ENCODE data around the gene CCDC9.

DNA sequence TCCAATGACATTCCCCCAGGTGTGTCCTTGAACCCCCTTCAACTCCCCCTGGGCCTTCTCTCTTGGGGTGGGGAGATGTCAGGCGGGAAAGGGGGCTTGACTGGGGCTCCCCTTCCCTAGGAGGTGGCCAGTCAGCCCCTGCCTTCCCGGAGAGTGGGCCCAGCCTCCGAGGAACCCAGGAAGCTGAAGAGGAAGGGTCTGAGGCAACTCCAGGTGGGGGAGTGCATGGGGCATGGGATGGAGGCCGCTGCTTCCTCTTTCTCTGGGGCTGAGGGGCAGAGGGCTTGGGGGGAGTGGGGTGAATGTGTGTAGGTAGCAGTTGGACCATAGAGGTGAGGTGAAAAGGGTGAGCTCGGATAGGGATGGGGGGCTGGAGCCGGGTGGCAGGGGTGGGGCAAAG is 15.6 kb downstream of the CCDC9 start:
- TF ChIP-seq, protein P1, sequence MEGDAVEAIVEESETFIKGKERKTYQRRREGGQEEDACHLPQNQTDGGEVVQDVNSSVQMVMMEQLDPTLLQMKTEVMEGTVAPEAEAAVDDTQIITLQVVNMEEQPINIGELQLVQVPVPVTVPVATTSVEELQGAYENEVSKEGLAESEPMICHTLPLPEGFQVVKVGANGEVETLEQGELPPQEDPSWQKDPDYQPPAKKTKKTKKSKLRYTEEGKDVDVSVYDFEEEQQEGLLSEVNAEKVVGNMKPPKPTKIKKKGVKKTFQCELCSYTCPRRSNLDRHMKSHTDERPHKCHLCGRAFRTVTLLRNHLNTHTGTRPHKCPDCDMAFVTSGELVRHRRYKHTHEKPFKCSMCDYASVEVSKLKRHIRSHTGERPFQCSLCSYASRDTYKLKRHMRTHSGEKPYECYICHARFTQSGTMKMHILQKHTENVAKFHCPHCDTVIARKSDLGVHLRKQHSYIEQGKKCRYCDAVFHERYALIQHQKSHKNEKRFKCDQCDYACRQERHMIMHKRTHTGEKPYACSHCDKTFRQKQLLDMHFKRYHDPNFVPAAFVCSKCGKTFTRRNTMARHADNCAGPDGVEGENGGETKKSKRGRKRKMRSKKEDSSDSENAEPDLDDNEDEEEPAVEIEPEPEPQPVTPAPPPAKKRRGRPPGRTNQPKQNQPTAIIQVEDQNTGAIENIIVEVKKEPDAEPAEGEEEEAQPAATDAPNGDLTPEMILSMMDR (IDR thresholded peaks at IDR 0.05; ENCODE audit: borderline replicate concordance, extremely low read depth, low read length, poor library complexity, severe bottlenecking) = no peak
- no peak for TF ChIP-seq EZH2 (IDR thresholded peaks at IDR 0.05; ENCODE audit: borderline replicate concordance, low read depth, low read length, severe bottlenecking)

Measured in DND-41 (cell line).